Femur (tissue), 1 donor: ENCODE measurements around the gene JAM2.
"Not testable (repeated sequence)": the region's sequence is repeated elsewhere in the genome, so short reads cannot be mapped to it uniquely, and the experiment has no call there.

ENCODE experiments used
- DNase-seq: peaks from one replicate; pipeline ENCODE4 v3.0.0-alpha.2; 2017

The JAM2 gene

DNA sequence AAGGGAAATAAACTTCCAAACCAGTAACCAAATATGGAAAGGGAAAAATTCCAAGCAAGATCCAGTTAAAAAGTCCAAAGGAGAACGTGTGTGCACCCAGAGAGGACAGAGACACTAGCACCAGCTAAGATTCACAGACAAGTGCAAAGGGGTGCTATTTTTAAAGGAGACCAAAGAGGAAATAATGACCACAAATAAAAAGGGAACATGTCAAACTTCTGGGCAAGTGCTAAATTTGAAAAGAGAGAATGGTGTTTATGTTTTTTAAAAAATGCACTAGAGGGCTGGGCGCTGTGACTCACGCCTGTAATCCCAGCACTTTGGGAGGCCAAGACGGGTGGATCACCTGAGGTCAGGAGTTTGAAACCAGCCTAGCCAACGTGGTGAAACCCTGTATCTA is 8.6 kb downstream of the JAM2 start:
- DNase-seq: no peak

DNA sequence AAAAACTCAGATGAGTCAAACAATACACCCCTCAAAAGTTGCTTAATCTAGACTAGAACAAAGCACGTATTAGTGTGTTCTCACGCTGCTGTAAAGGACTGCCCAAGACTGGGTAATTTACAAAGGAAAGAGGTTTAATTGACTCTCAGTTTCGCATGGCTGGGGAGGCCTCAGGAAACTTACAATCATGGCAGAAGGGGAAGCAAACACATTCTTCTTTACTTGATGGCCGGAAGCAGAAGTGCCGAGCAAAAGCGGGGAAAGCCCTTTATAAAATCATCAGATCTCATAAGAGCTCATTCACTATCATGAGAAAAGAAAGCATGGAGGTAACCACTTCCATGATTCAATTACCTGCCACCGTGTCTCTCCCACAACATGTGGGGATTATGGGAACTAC is 10.1 kb downstream of the JAM2 start:
- DNase-seq: no peak

GRCh38 chr21:25656412-25656811 is 17.4 kb downstream of the JAM2 start:
- DNase-seq: no peak

GRCh38 chr21:25657140-25657539 is 18.1 kb downstream of the JAM2 start:
- no peak for DNase-seq

- DNase-seq: no peak
These were observed 19.5 kb downstream of the JAM2 start for GRCh38 chr21:25658427-25659035.

GRCh38 chr21:25660233-25660632 is 21.2 kb downstream of the JAM2 start:
- DNase-seq: no peak

DNA sequence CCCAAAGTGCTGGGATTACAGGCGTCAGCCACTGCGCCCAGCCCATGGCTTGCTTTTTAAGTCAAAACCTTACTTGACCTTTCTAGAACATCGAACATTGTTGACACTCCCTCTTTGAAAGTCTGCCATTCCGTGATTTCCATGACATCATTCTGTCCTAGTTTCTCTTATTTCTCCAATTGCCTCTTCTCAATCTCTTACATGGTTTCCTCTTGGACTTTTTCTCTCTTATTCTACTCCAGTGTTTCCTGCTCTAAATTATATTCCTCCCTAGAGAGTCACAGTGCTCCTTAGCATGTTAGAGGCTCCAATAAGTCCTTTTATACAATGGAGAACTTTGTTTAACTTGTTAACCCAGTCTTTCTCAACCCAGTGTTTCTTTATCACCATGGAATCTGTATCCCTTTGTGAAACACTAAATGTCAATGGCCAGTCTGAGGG is 25.5 kb downstream of the JAM2 start:
- DNase-seq: no peak

- DNase-seq: no peak
These were observed 31.7 kb downstream of the JAM2 start for GRCh38 chr21:25670726-25671125.

DNA sequence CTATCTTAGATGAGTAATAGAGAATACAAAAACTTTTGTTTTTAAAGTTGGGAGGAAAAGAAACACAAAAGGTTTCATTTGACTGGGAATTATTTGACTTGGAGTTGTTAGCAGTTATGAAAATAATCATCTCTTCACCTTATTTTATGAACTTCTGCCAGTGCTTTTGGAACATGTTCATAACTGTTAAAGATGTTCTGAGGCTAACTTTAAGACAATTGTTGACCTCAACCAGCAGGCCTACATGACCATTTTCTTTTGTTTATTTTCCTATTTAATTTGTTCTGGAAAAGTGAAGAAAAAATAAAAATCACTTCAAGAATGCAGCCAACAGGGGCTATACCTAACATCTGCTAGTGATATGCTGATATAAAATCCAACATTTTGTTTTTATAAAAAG is 37.4 kb downstream of the JAM2 start:
- DNase-seq: no peak

- DNase-seq: no peak
These were observed 43.3 kb downstream of the JAM2 start for GRCh38 chr21:25682382-25682781.

- DNase-seq: no peak
These were observed 48.7 kb downstream of the JAM2 start for GRCh38 chr21:25687787-25688186.

DNA sequence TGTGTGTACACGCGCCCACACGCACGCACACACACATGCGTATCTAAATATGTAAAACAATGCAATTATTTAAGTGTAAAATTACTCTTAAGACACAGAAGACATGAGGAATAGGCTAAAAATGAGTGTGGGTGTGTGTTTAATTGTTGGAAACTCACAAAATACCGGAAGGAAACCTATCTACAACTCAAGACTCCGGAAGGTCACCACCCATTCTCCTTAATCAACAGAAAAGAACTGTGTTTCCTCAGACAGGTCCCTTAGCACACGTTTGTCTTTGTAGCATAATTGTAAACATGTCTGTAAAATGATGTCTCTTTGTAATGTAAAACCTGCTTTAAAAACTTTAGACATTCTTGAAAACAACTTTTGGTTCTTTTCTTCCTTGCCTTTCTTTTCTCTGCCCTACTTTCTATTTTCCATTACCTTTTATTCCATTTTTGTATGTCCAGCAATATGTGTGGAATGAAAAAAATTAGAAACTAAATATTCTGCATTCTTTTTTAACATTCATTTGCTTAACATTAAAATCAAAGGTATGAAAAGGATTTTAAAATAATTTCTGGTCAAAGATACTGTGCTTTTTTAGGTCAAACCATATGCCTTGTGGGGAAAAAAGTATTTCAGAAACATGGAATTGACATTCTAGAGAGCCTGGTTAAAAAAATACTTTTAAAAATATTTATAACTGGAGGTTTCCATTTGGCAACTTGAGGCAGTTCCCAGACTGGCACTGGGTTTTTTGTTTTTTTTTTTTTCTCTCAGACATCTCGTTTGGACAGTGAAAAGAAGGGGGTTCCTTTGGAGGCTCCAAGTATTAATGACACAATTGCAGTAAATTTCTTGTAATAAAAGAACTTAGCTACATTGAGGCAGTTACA is 49.5 kb downstream of the JAM2 start:
- no peak for DNase-seq

DNA sequence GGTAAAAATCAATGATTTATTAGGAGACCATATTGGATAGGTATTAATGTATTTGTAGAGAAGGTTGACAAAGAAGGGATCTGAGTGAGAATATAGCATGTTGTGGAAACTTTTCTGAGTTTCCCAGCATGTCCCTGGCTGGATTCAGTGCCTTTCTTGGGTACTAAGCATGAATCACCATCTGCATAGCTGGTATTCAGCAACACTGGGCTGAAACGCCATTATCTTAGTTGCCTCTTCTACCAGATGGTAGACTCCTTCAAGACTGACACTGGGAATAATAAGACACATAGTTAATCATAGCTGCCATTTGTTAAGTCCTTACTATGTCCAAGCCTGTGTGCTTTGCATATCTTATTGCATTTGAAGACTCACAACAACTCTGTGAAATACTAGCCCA is 50.2 kb downstream of the JAM2 start:
- no peak for DNase-seq

GRCh38 chr21:25691976-25692375 is 52.9 kb downstream of the JAM2 start:
- no peak for DNase-seq

- not testable (repeated sequence) for DNase-seq
These were observed 56.4 kb downstream of the JAM2 start for GRCh38 chr21:25695461-25695860.

DNA sequence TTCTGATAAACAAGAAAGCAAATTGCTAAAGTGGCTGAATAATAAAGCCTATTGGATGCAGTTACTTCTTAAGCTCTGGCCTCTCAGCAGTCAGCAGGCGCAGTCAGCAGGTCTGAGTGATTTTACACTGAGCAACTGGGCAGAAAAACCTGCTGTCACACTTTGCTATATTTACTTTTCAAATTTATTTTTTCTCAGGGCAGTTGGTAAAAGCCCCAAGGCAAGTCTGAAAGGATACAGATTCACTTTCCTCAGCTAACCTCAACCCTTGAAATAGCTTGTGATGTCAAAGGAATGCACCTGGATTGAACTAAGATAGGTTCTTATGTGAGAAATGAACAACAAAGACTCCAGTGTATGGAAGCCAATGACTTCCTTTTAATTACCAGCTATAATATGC is 61.7 kb downstream of the JAM2 start:
- DNase-seq: no peak

DNA sequence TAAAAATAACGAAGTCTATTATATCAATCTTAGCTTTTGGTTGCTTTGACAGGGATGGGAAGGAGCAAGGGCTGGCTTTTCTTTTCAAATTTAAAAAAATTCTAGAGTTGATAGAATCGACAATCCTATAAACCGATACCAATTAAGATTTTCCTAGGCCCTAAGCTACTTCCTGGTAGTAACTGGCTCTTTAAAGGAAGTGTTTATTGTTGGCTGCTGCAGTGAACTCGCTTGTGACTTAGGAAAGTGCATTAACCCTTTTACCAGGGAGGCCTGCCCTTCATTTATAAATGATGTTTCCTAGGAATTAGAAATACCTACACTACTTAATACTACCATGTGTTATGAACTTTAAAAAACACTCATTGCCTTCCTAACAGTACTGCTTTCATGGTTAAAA is 62.5 kb downstream of the JAM2 start:
- no peak for DNase-seq

DNA sequence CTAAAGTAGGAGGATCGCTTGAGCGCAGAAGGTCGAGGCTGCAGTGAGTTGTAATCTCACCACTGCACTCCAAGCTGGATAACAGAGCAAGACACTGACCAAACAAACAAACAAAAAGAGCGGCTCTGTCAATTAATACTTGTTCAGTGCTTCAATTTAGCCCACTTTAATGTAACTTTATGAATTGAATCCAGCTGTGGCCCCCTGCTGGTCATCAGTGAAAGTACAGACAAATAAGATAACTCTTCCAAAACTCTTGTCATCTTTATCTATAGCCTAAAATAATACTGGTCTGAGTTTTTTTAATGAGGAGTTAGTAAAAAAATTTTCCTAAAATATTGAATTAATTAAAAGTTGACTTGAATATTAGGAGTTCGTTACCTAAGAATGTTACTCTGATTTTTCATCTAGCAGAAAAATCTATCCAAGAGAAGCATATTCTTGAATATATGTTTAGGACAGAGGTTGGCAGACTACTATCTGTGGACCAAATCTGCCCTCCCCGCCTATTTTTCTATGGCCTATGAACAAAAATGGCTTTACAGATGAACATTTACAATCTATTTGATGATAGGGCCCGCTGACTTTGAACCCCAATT is 69.5 kb downstream of the JAM2 start:
- peak; percentile 34 for DNase-seq

DNA sequence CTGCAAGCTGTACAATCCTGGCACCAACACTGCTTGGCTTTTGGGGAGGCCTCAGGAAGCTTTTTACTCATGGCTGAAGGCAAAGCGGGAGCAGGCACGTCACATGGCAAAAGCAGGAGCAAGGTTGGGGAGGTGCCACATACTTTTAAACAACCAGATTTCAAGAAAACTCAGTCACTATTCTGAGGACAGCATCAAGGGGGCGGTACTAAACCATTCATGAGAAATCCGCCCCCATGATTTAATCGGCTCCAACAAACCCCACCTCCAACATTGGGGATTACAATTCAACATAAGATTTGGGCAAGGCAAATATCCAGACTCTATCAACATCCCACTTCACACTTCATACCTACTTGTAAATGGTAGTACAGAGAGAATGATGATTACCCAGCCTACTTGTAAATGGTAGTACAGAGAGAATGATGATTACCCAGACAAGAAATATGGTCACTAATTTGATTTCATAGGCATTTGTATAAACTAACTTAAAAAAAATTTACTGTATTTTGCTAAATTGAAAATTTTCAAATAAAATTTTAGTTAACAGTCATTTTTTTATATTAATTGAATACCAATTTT is 70.7 kb downstream of the JAM2 start:
- DNase-seq: no peak

GRCh38 chr21:25710550-25710949 is 71.5 kb downstream of the JAM2 start:
- no peak for DNase-seq

GRCh38 chr21:25714066-25714465 is 75.0 kb downstream of the JAM2 start:
- not testable (repeated sequence) for DNase-seq

DNA sequence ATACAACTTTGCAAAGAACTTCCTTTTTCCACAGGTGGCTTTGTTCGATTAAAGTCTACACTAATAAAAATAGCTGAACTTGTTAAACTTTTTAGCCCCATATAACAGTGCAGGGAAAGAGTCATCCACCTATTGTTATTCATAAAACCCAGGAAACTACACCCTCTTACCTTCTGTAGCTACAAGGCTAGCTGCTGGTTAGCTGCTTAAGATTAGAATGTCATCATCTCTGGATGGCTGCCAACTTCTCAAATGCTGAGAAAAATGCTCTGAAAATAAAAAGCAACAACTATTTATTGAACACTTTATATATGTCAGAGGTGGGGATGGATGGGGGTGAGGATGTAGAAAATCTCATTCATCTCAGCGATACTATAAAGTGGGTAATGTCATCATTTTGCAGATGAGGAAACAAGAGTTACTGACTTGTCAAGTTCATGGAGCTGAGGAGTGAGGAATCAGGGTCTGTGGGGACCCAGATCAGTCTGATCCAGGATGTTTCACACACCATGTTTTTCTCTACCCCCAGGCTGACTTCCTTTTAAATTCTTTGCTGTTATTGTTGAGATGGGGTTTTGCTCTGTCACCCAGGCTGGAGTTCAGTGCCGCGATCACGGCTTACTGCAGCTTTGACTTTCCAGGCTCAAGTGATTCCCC is 78.6 kb downstream of the JAM2 start:
- no peak for DNase-seq

GRCh38 chr21:25721987-25722386 is 82.9 kb downstream of the JAM2 start:
- no peak for DNase-seq
